ENCODE results near the gene GPC3.

Gene GPC3

GRCh38 chrX:133749951-133750350, 235.4 kb downstream of the GPC3 start:
- Histone ChIP-seq H3K36me3 (ENCODE audit: control insufficient read depth in 2 of 2, insufficient read depth in 1 of 2, low read length in 2 of 2) (no peaks in the 10 kb centered on the region), H3K4me3 (ENCODE audit: low read depth, low read length) (no peak overlapping the region), H3K4me1 (ENCODE audit: control insufficient read depth, insufficient read depth, low read length) (no peaks in the 10 kb centered on the region), H3K9me3 (ENCODE audit: control insufficient read depth, insufficient read depth, low read depth, low read length) (no peaks in the 10 kb centered on the region), H3K27ac (ENCODE audit: extremely low read depth, low read depth, low read length) (no peak overlapping the region)
- ChIA-PET POLR2A (no interaction called here), CTCF (interaction anchor here (0.6 to 1.4 kb wide), 2 partner anchors 28 to 43 kb away, joined by 3 read pairs; no protein-coding TSS in a partner anchor)
- TF ChIP-seq ZNF26 (tag by site-specific recombination; IDR thresholded peaks at IDR 0.05) (no peak), ZBTB17 (tag by site-specific recombination; IDR thresholded peaks at IDR 0.05) (no peak), ZNF692 (tag by site-specific recombination; IDR thresholded peaks at IDR 0.05) (no peak), KLF10 (tag by site-specific recombination; IDR thresholded peaks at IDR 0.05) (no peak), ZNF544 (tag by site-specific recombination; IDR thresholded peaks at IDR 0.05) (no peak), ZNF239 (tag by site-specific recombination; IDR thresholded peaks at IDR 0.05) (no peak), ZNF792 (tag by site-specific recombination; IDR thresholded peaks at IDR 0.05) (no peak), SCRT1 (tag by site-specific recombination; IDR thresholded peaks at IDR 0.05; ENCODE audit: borderline replicate concordance) (no peak), GFI1B (tag by site-specific recombination; IDR thresholded peaks at IDR 0.05) (no peak), ZSCAN5A (tag by site-specific recombination; IDR thresholded peaks at IDR 0.05) (no peak), ZNF114 (tag by site-specific recombination; IDR thresholded peaks at IDR 0.05) (no peak)
- TF ChIP-seq, protein P1, sequence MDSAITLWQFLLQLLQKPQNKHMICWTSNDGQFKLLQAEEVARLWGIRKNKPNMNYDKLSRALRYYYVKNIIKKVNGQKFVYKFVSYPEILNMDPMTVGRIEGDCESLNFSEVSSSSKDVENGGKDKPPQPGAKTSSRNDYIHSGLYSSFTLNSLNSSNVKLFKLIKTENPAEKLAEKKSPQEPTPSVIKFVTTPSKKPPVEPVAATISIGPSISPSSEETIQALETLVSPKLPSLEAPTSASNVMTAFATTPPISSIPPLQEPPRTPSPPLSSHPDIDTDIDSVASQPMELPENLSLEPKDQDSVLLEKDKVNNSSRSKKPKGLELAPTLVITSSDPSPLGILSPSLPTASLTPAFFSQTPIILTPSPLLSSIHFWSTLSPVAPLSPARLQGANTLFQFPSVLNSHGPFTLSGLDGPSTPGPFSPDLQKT (IDR thresholded peaks at IDR 0.05; ENCODE audit: borderline replicate concordance, low read depth, low read length), result no peak

DNA sequence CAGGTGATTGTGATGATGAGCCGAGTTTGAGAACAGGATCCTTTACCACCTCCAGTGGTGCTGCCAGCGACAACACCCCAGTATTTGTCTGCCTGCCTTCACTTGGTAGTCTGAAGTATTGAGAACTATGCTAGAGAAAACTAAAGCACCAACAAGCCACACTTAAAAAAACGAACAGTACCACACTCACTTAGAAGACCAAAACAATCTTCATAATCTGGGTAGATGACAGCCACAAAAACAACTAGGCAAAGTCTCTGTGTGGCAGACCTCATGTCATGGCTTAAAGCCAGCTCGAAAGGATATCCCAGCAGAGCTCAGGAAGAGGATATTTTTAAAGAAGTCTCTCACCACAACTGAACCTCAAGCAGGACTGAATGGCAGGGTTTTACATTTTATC, 236.0 kb downstream of the GPC3 start:
- no peak for TF ChIP-seq ZBTB17 (tag by site-specific recombination; IDR thresholded peaks at IDR 0.05)
- no peak for TF ChIP-seq ZFP41 (tag by site-specific recombination; IDR thresholded peaks at IDR 0.05; ENCODE audit: borderline replicate concordance)
- no peak for TF ChIP-seq ZBTB10 (tag by site-specific recombination; IDR thresholded peaks at IDR 0.05)
- no peak for TF ChIP-seq ZNF426 (tag by site-specific recombination; IDR thresholded peaks at IDR 0.05)
- Histone ChIP-seq H3K36me3 (ENCODE audit: control insufficient read depth in 2 of 2, insufficient read depth in 1 of 2, low read length in 2 of 2) (no peaks in the 10 kb centered on the region), H3K9me3 (ENCODE audit: control insufficient read depth, insufficient read depth, low read depth, low read length) (no peaks in the 10 kb centered on the region), H3K4me3 (ENCODE audit: low read depth, low read length) (no peak overlapping the region), H3K27ac (ENCODE audit: extremely low read depth, low read depth, low read length) (no peak overlapping the region), H3K4me1 (ENCODE audit: control insufficient read depth, insufficient read depth, low read length) (no peaks in the 10 kb centered on the region)
- POLR2A ChIA-PET, result no interaction called here
- CTCF ChIA-PET, result interaction anchor here (0.6 to 1.4 kb wide), 2 partner anchors 28 to 43 kb away, joined by 3 read pairs; no protein-coding TSS in a partner anchor

Measured in HEK293 (cell line).